ENCODE measurements around the gene GLYATL1B. TPM values are rescaled to one million over a fixed set of nuclear protein-coding genes. Genes with fewer than 3 reads are reported as not detected.

Gene GLYATL1B
- total RNA-seq, 1 donor from 2014 or later, result not detected

Other genes starting within 250 kb of the GLYATL1B start
- not detected in 2 replicates for gene GLYATL2, start 241.6 kb upstream of the GLYATL1B start, total RNA-seq
- not detected in 2 replicates for gene GLYATL1, start 146.8 kb upstream of the GLYATL1B start, total RNA-seq
- gene FAM111B, start 20.9 kb downstream of the GLYATL1B start, total RNA-seq, result 6.9 and 9.2 TPM in 2 replicates
- gene FAM111A, start 56.5 kb downstream of the GLYATL1B start, total RNA-seq, result 26.4 and 52.6 TPM in 2 replicates
- gene DTX4, start 85.8 kb downstream of the GLYATL1B start, total RNA-seq, result 8.7 and 61.5 TPM in 2 replicates
- not detected in 2 replicates for gene MPEG1, start 126.6 kb downstream of the GLYATL1B start, total RNA-seq

Measured in lung microvascular endothelial cell (primary cell).